ENCODE measurements around the gene KCNJ2.

KCNJ2 gene

GRCh38 chr17:70159980-70160379 lies 9.4 kb upstream of the KCNJ2 start:
- peak; percentile 42 for DNase-seq (ENCODE audit: low read depth)

DNA sequence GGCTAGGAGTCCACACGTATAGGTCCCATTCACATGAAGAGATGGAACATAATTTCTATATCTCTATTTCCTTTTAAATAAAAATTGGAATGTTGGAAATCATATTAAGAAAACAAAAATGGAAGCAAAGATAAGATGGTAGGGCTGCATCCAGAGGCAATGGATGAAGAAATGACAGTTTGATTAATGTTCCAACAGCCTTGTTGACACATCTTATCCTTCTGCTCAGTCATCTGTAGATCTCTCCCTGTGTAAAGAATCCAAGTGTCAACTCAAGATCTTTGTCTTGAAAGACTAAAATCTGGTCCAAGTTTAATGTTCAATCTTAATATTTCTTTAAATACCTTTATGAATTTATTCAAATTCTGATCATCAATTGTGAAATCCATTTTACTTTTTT lies 7.8 kb upstream of the KCNJ2 start:
- DNase-seq (ENCODE audit: low read depth) = no peak

GRCh38 chr17:70165383-70165782 lies 3.9 kb upstream of the KCNJ2 start:
- DNase-seq (ENCODE audit: low read depth) = no peak

- no peak for DNase-seq (ENCODE audit: low read depth)
Measured at GRCh38 chr17:70166615-70167014, 2.7 kb upstream of the KCNJ2 start.

DNA sequence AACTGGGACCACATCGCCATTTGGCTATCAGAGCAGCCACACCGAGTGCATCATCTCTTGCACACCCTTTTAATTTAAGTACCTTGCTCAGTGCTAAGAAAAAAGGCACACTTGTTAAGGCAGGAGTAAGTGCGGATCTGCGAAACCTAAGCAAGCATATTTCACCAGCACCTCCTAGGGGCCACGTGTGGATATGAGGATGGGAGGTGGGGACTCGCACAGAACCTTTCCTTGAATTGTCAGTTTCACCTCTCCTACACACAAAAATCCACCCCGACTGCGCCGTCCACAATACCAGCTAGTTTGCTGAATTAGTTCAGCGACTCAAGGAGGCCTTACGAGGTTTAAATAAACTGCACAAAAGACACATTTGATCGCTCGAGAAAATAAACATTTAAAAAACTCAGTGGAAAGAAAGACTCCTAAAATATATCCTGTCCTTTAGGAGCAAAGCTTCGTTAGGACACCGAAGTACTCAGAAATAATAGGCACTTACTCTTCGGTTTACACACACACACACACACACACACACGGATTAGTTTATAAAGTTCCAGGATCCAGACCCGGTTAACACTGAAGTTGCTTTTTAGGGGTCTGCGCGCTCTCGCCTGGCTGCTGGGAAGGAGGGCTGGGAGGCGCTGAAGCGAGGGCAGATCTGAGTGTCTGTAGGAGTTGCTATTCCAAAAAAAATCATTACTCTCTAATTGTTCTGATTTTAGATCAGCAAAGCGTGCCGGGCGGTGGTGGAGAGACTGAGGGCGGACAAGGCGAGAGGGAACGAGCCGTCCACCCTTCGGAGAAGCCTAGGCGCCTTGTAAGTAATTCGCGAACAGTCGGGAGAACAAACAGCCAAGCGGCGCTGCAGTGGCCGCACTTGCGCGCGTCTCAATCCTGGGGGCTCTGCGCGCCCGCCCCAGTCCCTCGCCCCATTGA lies 1.0 kb upstream of the KCNJ2 start:
- peak; percentile 94 for DNase-seq (ENCODE audit: low read depth)

DNA sequence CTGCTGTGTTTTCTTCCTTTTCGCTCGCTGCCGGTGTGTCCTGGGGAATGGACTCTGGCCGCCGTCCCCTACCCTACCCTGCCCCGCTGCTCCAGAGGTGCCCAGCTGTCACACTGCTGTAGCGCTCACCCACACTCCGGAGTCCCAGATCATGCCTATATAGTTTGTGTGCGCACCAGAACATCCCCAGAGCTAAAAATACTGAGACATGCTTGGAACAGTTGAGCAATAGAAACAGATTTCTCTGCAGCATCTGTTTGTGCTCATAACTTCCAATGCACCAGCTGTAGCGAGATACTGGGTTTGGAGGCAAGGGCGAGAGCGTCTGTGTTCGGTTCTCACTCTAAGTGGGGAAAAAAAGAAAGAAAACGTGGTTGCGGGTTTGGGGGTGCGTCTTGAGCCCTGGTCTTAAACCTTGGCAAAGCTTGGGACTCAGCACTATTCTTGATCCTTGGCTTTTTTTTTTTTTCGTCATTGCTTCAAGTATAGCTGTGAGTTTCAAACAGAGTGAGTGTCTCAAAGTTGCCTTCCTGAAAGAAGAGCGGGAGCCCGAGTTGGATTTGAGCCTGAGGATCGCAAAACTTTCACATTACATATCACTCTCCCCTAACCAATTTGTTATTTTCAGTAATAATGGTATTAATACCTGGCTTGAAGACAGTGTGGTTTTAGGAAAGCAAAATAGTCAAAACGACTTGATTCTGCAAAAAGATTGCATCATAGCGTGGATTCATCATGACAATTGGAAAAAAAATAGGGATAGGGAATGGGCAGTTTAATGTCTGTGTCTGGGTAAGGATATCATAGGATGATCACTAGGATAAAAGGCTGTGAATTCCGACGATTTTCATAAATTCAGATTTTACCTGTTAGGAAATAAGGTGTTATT lies 621 bp downstream of the KCNJ2 start:
- DNase-seq (ENCODE audit: low read depth) = peak; percentile 70

- DNase-seq (ENCODE audit: low read depth) = peak; percentile 22
Measured at GRCh38 chr17:70171159-70171558, 1.8 kb downstream of the KCNJ2 start.

DNA sequence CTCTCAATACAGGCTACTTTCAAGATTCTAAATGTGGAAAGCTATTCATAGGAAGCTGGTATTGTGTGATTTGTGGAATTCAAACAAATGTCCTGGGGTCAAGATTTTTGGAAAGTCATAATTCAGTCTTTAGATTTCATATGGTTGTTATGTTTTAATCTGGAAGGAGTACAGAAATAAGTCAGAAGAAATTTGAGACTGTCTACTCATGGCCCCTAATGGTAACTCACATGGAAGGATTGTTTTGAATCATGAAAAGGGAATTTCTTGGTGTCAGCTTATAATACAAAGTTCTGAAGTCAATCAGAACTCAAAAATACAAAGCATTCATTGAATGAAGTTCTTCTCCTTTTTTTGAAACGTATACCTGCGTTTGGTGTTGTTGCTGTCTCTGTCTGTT lies 3.1 kb downstream of the KCNJ2 start:
- peak; percentile 49 for DNase-seq (ENCODE audit: low read depth)

- peak; percentile 66 for DNase-seq (ENCODE audit: low read depth)
Measured at GRCh38 chr17:70172923-70173322, 3.6 kb downstream of the KCNJ2 start.

GRCh38 chr17:70173681-70174080 lies 4.3 kb downstream of the KCNJ2 start:
- no peak for DNase-seq (ENCODE audit: low read depth)

GRCh38 chr17:70181376-70181775 lies 12.0 kb downstream of the KCNJ2 start:
- no peak for DNase-seq (ENCODE audit: low read depth)

- DNase-seq (ENCODE audit: low read depth) = peak; percentile 45
Measured at GRCh38 chr17:70181866-70182265, 12.5 kb downstream of the KCNJ2 start.

- no peak for DNase-seq (ENCODE audit: low read depth)
Measured at GRCh38 chr17:70183508-70183907, 14.2 kb downstream of the KCNJ2 start.

DNA sequence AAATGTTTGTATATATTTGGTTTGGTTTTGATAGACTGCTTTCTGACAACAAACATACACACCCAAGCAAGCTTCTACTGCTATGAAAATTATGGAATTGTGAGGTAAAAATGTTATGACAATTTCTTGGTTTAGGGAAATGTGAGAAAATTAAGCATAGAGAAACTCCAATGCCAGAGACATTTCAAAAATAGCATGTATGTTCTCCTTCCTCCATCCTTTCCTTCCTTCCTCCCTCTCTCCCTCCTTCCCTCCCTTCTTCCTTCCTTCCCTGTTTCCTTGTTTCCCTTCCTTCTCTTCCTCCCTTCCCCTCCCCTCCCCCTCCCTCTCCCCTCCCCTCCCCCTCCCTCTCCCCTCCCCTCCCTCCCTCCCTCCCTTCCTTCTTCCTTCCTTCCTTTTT lies 14.9 kb downstream of the KCNJ2 start:
- no peak for DNase-seq (ENCODE audit: low read depth)

- peak; percentile 94 for DNase-seq (ENCODE audit: low read depth)
Measured at GRCh38 chr17:70184770-70185169, 15.4 kb downstream of the KCNJ2 start.

GRCh38 chr17:70185285-70185684 lies 16.0 kb downstream of the KCNJ2 start:
- no peak for DNase-seq (ENCODE audit: low read depth)

DNA sequence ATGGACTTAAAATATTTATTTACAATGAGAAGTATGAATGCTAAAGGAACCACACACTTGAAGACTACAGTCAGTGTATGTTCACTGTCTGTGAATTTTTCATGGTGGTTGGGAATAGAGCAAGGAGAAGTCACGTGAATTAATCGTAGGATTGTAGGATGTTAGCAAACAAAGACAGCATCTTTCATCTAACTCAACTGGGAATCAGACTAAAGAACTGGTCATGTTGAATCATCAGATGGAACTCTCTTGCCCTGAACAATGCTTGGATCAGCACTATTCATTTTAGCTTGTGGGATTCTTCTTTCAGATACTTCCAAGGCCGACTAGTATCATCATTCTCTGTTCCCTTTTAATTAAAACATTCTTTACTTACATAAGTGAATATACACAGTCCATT lies 18.1 kb downstream of the KCNJ2 start:
- peak; percentile 58 for DNase-seq (ENCODE audit: low read depth)

DNA sequence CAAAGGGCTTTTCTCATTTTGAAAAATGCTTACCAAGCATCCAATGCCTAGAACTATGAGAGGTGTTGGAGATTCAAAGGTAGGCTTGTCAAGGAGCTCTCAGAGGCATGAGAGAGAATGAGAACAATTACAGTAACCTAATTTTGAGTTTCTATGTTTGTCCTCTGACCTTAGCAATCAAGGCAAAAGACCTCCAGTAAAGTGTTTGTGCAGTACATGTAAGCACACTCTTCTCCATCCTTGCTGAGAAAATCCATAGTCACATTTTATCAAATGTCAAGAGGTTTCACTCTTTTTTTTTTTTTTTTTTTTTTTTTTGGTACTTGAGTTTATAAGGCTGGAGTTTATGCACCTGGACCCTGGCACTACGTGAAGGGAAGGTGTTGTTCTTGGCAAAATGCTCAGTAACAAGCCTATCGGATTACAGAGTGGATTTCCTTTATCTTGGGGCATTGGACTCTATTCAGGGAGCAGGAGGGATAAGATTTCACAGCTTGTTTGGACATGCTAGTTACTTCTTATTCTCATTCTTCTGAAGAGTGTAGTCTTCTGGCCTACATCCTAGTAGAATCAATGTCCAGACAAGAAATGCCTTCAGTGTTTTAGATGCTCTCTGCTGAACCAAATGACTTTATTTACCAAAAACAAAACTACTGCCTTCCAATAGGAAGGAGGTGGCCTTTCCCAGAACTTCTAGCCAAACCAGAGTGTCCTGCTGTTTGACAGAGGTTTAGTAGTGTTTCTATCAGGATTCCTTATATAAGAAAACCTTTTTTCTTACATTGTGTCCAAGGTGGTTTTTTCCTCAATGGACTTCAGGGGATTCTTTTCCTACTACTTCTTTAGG lies 21.9 kb downstream of the KCNJ2 start:
- DNase-seq (ENCODE audit: low read depth) = no peak

- DNase-seq (ENCODE audit: low read depth) = no peak
Measured at GRCh38 chr17:70195091-70195490, 25.8 kb downstream of the KCNJ2 start.

GRCh38 chr17:70201872-70202419 lies 32.6 kb downstream of the KCNJ2 start:
- DNase-seq (ENCODE audit: low read depth) = no peak

DNA sequence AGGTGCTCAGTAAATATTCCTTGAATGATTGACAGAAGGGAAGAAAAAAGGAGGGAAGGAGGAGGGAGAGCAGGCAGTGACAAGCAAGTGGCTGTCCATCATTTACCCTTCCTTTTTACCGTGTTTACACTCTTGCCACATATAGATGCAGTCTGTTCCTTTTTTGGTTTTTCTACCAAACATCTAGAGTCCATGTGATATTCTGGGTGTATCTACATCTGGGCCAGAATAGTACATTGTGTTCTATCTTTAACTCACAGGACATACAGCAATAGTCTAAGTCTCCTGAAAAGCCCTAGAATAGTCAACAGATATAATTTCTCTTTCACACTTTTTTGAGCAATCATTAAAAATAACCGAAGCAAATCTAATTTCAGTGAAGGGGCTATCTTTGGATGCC lies 33.5 kb downstream of the KCNJ2 start:
- DNase-seq (ENCODE audit: low read depth) = no peak

DNA sequence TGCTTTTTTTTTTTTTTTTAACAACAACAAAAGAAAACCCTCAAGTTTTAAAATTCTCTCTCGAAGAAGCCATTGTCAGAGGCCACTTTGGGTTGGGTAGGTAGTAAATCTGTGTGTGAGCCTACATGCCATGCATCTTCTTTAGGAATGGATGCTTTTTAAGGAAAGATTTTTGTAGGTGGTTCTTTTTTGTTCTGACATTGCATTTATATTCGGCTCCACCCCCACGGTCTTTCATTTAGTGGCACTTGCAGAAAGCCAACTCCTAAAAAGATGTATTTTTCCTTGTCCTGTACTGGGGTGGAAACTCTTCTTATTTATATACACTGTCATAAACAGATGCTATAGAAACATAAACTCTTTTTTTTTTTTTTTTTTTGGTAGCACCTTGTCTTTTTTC lies 35.1 kb downstream of the KCNJ2 start:
- no peak for DNase-seq (ENCODE audit: low read depth)
